GM18909 (cell line): ENCODE measurements around the gene NAE1.

ENCODE experiments used
- ATAC-seq: cut with Tn5 transposase; IDR thresholded peaks from one replicate; pipeline ENCODE4 v1.9.1; 2021; ENCODE audit warnings: mild to moderate bottlenecking; ENCODE audit not compliant: unreplicated experiment, poor library complexity

NAE1 gene

DNA sequence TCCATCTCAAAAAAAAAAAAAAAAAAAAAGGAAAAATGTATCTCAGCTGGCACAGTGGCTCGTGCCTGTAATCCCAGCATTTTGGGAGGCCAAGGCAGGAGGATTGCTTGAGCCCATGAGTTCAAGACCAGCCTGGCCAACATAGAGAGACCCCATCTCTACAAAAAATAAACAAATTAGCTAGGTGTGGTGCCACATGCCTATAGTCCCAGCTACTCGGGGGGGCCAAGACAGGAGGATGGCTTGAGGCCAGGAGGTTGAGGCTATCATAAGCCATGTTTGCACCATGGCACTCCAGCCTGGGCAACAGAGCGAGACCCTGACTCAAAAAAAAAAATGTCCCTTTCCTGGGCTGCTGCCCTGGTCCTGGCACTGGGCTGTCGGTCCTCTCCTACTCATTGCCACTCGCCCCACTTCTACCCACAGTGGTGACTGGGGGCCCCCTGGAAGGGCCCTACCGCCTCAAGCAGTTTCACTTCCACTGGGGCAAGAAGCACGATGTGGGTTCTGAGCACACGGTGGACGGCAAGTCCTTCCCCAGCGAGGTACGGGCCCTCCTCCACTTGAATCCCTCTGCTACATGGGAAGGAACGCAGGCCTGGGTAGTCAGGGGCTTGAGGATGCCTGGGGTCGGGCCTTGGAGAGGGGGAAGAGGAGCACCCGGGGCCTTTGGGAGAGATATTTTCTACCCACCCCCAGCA, 19.5 kb upstream of the NAE1 start:
- ATAC-seq, result no peak

DNA sequence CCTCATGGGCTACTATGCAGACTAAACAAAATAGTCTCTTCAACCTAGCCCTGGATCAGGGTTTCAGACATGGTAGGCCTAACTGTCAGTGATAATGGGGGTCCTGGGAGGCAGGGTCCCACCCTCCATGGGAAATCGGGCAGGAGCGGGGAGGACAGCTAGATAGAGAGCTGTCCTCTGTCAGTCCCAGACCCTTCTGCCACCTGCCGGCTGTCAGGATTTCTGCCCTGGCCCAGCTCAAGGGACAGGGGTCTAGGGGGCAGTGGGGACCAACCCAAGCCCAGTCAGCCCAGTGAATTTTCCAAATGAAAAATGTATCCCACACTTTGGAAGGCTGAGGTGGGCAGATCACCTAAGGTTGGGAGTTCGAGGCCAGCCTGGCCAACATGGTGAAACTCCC, 18.8 kb upstream of the NAE1 start:
- no peak for ATAC-seq

DNA sequence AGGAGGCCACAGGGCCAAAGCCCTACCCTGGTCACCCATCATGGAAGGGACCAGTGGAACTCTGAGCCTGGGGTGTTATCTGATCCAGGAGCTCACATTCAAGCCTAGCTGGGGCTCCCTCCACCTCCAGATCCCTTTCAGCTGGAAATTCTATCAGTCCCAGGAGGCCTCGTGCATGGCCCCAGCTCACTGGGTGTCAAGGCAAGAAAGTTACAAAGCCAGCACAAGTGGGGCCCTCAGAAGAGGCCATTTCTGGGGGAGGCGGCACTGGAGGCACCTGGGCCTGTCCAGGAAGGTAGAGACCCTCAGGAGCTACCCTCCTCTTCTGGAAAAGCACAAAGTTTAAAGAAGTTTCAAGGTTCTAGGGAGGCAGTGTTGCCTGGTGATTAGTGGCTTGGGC, 18.2 kb upstream of the NAE1 start:
- ATAC-seq, result no peak

DNA sequence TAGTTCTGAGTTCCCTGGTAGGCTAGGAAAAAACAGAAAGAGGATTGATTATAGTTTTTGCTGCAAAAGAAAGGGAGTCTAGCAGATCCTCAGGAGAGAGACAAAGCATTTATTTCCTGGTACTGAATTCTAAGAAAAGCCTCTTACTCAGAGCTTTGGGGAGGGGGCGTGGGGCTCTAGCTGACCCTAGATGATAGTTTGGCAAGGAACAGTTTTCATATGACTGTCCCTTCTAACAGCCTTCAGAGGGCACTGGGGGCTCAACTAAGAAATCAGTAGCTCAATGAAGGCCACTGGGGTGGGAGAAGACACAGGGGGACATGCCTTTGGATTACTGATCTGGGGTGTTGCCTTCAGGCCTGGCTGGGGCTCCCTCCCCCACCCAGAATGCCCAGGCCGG, 17.4 kb upstream of the NAE1 start:
- no peak for ATAC-seq

DNA sequence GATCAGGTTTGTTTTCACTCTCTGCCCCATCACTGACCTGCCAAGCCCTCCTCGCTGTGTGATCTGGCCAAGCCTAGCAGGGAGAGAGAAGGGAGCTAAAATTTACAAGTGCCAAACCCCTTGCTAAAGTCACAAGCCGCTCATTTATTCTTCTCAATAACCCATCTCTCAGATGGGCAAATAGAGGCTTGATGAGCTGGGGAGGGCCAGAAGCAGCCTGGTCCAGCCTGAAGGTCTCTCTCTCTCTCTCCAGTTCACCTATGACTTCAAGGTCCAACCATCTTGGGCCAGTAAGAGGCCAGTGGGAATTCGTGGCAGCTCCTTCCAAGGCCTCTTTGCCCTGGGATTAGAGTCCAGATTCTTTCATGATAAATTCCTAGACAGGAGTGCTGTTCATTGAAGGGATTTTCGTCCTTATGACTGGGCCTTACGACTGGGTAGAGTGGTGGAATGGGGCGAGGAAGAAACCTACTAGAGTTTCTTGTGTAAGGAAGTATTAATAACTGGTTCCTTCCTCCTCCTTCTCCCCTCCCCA, 16.8 kb upstream of the NAE1 start:
- no peak for ATAC-seq

DNA sequence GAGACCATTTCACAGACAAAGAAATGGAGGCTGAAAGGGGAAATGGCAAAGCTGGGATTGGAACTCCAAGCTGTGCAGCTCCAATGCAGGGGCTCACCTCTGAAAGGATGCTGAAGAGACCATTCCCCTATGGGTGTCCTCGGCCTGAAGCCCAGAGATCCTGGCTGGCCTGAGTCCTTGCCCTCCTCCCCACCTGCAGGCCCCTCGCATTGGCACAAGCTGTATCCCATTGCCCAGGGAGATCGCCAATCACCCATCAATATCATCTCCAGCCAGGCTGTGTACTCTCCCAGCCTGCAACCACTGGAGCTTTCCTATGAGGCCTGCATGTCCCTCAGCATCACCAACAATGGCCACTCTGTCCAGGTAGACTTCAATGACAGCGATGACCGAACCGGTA, 16.1 kb upstream of the NAE1 start:
- no peak for ATAC-seq

DNA sequence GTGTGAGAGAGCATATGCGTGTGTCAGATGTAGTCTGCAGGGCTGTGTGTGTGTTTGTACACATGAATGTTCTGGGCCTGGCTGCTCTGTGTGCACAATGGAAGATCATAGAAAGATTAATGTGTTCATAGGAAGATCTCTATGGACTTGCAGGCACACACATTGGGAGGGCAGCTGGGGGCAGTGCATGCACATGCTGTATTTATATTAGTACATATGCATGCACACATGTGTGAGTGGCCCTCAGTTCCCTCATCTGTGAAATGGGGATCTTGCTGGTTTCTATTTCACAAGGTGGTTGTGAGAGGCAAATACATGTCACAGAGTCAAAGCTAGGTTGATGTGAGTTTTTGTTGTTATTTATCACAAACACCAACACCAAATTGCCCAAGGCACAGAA, 15.5 kb upstream of the NAE1 start:
- no peak for ATAC-seq

DNA sequence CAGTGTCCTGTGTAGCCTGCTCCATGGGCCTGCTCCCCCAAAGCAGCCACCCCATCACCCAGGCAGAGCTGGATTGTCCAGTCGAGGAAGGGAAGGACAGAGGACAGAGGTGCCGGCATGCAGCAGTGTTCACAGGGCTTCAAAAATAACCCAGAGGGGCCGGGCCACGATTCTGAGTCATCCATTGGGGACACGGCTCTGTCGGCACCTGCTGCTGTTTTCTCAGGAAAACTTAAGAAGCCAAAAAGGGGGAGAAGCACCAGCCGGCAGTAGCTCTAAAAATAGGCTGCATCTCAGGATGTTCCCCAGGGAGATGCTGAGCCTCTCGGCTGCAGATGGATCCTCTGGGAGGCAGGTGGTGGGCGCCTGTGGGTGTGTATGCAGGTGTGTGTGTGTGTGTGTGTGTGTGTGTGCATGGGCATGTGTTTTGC, 15.0 kb upstream of the NAE1 start:
- ATAC-seq, result no peak

DNA sequence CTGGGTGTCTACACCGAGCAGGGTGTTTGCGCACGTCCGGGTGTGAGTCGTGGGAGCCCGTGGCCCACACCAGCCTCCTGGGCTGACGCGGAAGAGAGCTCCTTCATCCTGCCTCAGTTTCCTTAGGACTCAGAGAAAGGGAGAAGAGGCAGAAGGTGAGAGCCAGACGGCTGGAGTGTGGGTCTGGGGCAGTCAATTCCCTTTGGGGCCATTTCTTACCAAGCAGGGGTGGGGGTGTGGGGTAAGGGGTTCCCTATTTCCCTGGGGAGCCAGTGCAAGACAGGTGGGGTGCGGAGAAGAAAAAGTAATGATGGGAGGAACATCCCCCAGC, 14.3 kb upstream of the NAE1 start:
- ATAC-seq, result no peak

DNA sequence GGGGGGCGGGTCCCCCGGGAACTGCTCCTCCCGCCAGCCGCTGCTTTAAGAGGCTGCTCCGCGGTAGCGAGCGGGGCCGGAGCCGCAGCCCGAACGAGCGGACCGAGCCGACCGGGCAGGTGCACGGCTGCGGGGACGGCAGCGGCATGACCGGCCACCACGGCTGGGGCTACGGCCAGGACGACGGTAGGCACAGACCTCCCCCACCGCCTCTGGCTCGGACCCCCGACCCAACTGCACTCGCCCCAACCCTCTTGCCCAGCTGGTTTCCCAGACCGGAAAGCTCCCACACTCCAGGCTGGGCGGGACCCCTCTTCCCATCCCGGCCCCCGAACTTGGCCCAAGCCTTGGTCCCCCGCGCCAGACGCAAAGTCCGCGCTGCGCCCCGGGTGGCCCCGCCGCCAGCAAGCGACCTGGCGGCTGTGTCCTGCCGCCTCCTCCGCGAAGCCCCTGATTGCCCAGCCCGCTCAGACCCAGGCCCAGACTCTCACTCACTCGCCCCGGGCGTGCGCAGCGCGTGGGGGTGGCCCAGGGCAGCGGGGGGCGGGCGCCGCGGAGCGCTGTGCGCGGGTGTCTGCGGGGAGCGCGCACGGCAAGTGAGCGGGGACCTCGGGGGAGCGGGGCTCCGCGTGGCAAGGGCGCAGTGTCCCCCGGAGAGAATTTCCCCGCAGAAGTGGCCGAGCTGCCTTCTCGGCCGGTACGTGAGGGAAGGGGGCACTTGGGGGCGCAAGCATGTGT, 13.7 kb upstream of the NAE1 start, which contains the start of gene CA7:
CA7 (plus strand) TSS at position 73 of the 738 bp plus-strand sequence; CDS start at position 147, 74 bp downstream.
- ATAC-seq, result no peak

DNA sequence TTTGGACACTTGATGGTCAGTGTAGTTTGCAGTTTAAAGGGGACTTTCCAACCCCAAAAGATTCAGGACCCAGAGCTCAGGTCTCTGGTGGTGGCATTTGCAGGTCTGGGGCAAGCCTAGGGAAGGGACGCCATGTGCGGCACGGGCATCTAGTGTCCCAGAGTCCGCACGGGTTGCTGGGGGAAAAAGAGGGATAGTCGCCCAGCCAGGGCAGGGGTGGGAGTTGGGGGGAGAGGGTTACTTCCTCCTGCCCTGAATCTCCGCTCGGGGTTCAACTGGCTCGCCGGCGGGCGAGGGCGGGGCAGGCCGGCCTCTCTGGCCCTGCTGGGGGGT, 13.2 kb upstream of the NAE1 start:
- ATAC-seq, result no peak

DNA sequence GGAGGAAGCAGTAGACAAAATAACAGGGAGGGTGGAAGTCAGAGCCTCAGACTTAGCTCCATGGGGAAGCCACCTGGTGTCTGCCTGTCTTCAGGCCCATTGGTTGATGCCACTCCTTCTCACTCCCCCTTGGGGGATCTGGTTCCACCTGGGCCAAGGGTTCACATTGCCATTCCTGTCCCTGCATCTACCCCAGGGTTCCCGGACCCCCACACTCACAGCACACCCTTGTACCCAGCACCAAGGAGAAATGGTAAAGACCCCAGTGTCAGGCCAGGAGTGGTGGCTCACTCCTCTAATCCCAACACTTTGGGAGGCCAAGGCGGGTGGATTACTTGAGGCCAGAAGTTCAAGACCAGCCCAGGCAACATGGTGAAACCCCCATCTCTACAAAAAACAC, 12.4 kb upstream of the NAE1 start:
- no peak for ATAC-seq

DNA sequence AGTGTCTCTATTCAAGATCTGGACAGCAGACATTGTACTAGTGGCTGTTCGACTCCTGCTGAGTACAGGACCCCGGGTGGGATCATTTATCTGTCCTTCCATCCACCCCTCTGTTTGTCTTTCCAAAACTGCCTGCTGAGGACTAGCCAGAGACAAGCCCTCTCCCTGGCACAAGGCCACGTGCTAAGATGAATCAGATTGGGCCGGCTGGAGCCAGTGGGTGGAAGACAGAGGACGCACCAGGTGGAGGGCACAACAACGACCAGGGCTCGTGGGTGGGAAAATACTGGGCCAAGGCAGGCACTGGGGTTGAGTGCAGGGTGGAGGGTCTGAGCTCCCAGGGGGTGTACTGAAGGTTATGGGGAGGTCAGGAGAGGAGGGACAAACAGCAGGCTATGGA, 12.0 kb upstream of the NAE1 start:
- ATAC-seq, result no peak

DNA sequence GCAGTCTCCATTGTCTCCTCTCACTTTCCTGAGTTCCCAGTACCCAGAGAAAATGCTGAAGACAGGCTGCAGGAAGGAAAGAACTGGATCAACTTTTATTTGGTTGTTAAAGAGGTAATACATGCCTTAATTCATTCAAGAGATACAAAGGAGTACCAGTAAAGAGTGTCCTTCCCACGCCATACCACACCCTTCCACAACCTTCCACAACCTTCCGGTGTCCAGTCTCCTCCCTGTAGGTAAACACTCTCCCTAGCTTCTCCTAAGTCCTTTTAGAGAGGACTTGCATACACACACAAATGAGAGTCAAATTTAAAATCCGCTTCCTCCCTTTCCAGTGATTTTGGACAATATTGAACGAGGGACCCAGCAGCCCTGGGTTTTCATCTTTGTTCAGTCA, 10.6 kb upstream of the NAE1 start:
- ATAC-seq, result no peak

DNA sequence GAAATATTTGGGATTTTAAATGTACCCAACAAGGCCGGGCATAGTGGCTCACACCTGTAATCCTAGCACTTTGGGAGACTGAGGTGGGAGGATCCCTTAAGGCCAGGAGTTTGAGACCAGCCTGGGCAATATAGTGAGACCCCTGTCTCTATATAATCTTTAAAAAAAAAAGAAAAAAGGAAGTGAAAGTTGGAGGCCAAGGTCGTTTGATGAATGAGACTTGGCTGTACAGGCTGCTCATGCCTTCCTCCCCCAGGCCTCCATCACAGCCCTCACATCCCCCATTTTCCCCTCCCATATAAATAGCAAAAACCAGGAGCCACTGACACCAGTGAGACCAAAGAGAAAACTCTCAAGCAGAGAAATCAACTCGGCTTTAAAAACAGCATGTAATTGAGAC, 10.1 kb upstream of the NAE1 start:
- no peak for ATAC-seq

DNA sequence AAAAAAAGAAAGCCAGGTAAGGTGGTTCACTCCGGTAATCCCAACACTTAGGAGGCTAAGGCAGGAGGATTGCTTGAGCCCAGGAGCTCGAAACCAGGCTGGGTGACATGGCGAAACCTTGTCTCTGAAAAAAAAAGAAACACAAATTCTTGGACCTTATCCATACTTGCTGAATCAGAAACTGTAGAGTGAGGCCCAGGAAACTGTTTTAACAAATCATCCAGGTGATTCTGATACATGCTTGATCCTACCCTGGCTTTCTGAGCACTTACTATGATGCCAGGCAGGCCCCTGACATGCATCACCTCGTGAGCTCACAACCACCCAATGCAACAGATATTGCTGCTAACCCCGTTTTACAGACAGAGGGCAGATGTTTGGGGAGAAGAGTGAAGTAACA, 4.0 kb upstream of the NAE1 start:
- ATAC-seq, result no peak

DNA sequence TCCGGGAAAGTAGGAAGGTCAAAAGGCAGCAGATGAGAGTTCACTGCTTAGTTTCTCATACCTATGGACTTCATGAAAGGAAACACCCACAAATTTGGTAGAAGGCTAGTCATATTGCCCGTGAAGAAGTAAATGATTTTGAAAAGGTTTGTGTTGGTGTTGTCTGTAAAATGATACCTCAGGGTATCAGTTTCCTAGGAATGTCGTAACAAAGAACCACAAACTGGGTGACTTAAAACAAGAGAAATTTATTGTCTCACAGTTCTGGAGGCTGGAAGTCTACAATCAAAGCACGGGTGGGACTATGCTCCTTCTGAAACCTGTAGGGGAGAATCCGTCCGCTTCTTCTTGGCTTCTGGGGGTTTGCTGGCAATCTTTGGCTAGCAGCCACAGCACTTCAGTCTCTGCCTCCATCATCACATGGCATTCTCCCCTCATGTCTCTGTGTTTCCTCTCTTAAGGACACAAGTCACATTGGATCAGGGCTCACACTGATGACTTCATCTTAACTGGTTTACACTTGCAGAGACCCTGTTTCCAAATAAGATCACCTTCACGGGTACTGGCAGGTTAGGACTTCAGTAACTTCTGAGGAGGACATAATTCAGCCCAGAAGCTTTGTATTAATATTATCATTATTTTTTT, 2.0 kb upstream of the NAE1 start:
- no peak for ATAC-seq

DNA sequence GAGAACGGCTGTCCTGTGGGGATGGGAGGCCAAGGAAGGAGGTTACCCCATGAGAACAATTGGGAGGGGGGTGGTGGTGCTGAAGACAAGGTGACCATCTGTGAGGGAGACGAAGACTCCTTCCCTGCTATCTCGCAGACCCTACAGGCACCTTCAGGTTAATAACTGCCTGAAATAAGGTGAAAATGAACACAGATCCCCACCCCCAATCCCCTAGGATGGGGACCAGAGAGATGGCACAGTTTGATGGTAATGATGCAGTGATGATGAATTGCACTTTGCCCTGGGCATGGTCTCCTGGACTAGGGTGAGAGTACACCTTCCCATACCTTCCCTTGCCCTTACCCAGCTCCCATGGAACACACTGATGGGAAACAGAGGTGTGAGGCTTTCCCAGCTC, 1.4 kb upstream of the NAE1 start:
- no peak for ATAC-seq

DNA sequence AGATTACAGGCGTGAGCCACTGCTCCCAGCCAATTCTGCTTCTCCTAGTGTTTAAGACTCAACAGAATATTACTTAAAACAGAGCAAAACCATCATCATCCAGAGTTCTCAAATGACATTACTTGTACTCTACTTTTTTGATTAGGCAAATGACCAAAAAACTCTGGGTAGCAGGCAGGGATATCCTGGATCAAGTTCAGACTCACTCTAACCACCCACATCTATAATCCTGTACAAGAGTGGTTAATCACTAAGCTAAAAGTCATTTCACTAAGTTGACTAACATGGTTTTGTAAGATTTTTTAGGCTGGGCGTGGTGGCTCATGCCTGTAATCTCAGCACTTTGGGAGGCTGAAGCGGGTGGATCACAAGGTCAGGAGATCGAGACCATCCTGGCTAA, 6.8 kb downstream of the NAE1 start:
- no peak for ATAC-seq

DNA sequence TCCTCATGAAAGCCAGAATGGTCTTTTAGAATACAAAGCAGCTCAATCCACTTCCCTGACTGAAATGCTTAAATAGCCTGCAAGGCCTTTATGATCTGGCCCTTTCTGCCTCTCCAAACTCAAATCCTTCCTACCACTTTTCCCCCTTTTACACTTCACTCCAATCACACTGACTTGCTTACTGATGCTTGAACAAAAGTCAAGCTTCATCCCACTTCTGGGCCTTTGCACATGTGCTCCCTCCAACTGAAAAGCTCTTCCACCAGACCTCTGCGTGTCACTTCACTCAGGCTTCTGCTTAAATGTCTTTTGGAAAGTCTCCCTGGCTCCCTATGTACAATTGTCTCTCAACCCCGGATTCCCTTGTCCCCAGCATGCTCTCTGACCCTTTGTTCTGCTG, 16.0 kb downstream of the NAE1 start:
- ATAC-seq, result no peak

DNA sequence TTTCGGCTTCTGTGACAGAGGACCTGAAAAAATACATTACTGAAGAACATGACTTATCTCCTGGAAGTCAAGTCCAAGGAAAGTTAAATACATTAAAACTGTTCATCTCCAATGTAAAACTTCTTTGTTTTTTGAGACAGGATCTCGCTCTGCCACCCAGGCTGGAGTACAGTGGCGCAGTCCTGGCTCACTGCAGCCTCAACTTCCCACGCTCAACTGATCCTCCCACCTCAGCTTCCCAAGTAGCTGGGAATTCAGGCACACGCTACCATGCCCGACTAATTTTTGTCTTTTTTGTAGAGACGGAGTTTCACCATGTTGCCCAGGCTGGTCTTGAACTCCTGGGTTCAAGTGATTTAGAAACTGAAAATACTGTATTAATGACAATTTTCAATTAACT, 19.7 kb downstream of the NAE1 start:
- ATAC-seq, result no peak

DNA sequence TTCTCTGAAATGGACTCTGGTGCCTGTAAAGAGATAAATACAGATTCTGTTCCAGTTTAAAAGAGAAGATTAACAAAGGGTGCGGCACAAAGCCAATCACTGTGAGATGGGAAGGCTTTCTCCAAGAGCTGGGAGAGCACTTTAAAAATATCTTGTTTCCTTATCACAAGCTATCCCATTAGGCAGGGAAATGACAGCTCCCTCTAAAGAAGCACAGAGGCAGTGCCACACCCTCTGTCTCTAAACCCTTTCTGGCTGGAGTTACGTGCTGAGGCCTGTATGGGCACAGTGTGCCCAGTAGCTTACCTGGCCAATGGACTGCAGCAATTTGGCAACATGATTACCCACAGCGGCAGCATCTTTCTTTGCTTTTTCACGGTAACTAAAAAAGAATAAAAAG, 20.4 kb downstream of the NAE1 start:
- no peak for ATAC-seq
